Sigmoid colon (tissue), 4 donors: Measurements from ENCODE around the gene SLC25A27.

ENCODE experiments used
- CTCF ChIP-seq, 4 experiments: fragments of 450-650 bp in 3 of 4; fragments of 200-600 bp in 1 of 4; IDR thresholded peaks; one replicate each; pipeline ENCODE4 v1.5.1; 2016 to 2019; ENCODE audit warnings: antibody characterized with exemption in 4 of 4, mild to moderate bottlenecking in 3 of 4, moderate library complexity in 2 of 4
- EP300 ChIP-seq, 4 donors: sonication (generic); formaldehyde crosslinking; IDR thresholded peaks; one replicate each; pipeline ENCODE4 v1.6.1; 2017; ENCODE audit warnings: antibody characterized with exemption in 4 of 4
- POLR2A ChIP-seq, 2 donors: fragments of 450-650 bp; IDR thresholded peaks; one replicate each; pipeline ENCODE4 v1.6.1; 2016; ENCODE audit warnings: antibody characterized with exemption in 2 of 2, mild to moderate bottlenecking in 2 of 2, moderate library complexity in 2 of 2
- POLR2AphosphoS5 ChIP-seq, 4 donors: sonication (generic); formaldehyde crosslinking; IDR thresholded peaks; one replicate each; pipeline ENCODE4 v1.6.1; 2017; ENCODE audit warnings: antibody characterized with exemption in 4 of 4

GRCh38 chr6:46626976-46627375, 25.8 kb upstream of the SLC25A27 start:
- TF ChIP-seq EP300 (IDR thresholded peaks at IDR 0.05) (no peak), CTCF (IDR thresholded peaks at IDR 0.05) (no peak), POLR2AphosphoS5 (IDR thresholded peaks at IDR 0.05) (no peak), POLR2A (IDR thresholded peaks at IDR 0.05) (no peak)
